BJ (cell line): ENCODE results near the gene TP73. TPM values are rescaled to one million over a fixed set of nuclear protein-coding genes. Genes with fewer than 3 reads are reported as not detected.

ENCODE experiments used
- CTCF ChIA-PET: fragments of 350-600 bp; formaldehyde crosslinking; extraction: SDS; loops from one replicate; lab custom pipeline; 2021; ENCODE audit warnings: antibody characterized with exemption, inconsistent platforms; lab: Yijun Ruan, JAX
- POLR2A ChIA-PET: fragments of 300-600 bp; sonication (Branson Sonifier 250); formaldehyde crosslinking; extraction: SDS; loops from one replicate; lab custom pipeline; 2021; ENCODE audit warnings: antibody characterized with exemption; lab: Charles Lee
- DNase-seq: peaks from one replicate; pipeline ENCODE4 v3.0.0-alpha.2; 2011; ENCODE audit warnings: low read depth
- H3K27me3 ChIP-seq: 2 replicates; pipeline ENCODE4 v1.6.0; 2011; ENCODE audit warnings: low read length; ENCODE audit not compliant: control insufficient read depth, insufficient read depth
- H3K36me3 ChIP-seq: 2 replicates; pipeline ENCODE4 v1.5.1; 2011; ENCODE audit warnings: low read length; ENCODE audit not compliant: control insufficient read depth, insufficient read depth
- H3K4me3 ChIP-seq: 2 replicates; pipeline ENCODE4 v1.5.1; 2011; ENCODE audit warnings: low read depth, mild to moderate bottlenecking, control low read depth, low read length
- CTCF ChIP-seq: IDR thresholded peaks from 2 replicates; pipeline ENCODE4 v1.5.1; 2011; ENCODE audit warnings: low read depth, mild to moderate bottlenecking, control low read depth, inconsistent platforms, low read length, moderate library complexity; ENCODE audit not compliant: insufficient read depth
- polyA plus RNA-seq: library from polyadenylated mRNA; depleted of rRNA; stranded (reverse); fragments of >200 nt; gene quantifications from 2 replicates; pipeline ENCODE4 v1.2.3, GENCODE V29; 2011

The TP73 gene
- polyA plus RNA-seq, 1 experiment, result not detected

GRCh38 chr1:3725366-3725765, 73.0 kb downstream of the TP73 start:
- DNase-seq, result no peak
- Histone ChIP-seq H3K4me3 (no peak overlapping the region), H3K36me3 (no peaks in the 10 kb centered on the region), H3K27me3 (no peaks in the 10 kb centered on the region; the same call in 1 of the 2 replicates)
- ChIA-PET CTCF (interaction anchor here (0.9 to 2.4 kb wide), 10 partner anchors 9 to 272 kb away, joined by 3 to 30 read pairs (median 11); no protein-coding TSS in a partner anchor), POLR2A (no interaction called here)
- TF ChIP-seq CTCF, result no peak

GRCh38 chr1:3727042-3727824, 74.9 kb downstream of the TP73 start:
- CTCF ChIA-PET, result interaction anchor here (0.6 to 1.6 kb wide), 6 partner anchors 11 to 274 kb away, joined by 3 to 5 read pairs (median 4); no protein-coding TSS in a partner anchor
- POLR2A ChIA-PET, result no interaction called here
- Histone ChIP-seq H3K4me3 (no peak overlapping the region), H3K36me3 (no peaks in the 10 kb centered on the region), H3K27me3 (no peaks in the 10 kb centered on the region; the same call in 1 of the 2 replicates)
- TF ChIP-seq CTCF, result peak; percentile 61
- DNase-seq, result no peak

GRCh38 chr1:3727825-3728776, 75.8 kb downstream of the TP73 start:
- H3K36me3 ChIP-seq, result no peaks in the 10 kb centered on the region
- H3K4me3 ChIP-seq, result no peak overlapping the region
- ChIA-PET POLR2A (no interaction called here), CTCF (interaction anchor here (0.6 to 1.6 kb wide), 5 partner anchors 12 to 108 kb away, joined by 3 to 4 read pairs (median 4); no protein-coding TSS in a partner anchor)
- no peak for DNase-seq
- no peaks in the 10 kb centered on the region; the same call in 1 of the 2 replicates for H3K27me3 ChIP-seq
- no peak for TF ChIP-seq CTCF

GRCh38 chr1:3729594-3730542, 77.6 kb downstream of the TP73 start:
- ChIA-PET POLR2A (no interaction called here), CTCF (interaction anchor here (1.1 kb wide), 1 partner anchor 9 kb away, joined by 3 read pairs; no protein-coding TSS in a partner anchor)
- no peak for DNase-seq

More at GRCh38 chr1:3729594-3730542, 77.6 kb downstream of the TP73 start:
- TF ChIP-seq CTCF, result no peak
- Histone ChIP-seq H3K27me3 (no peaks in the 10 kb centered on the region; the same call in 1 of the 2 replicates), H3K36me3 (no peaks in the 10 kb centered on the region), H3K4me3 (no peak overlapping the region)
